Measurements from ENCODE around the gene FSD1L.

- no peak for TF ChIP-seq CTCF (conservative IDR thresholded peaks at IDR 0.05)
- no peak for TF ChIP-seq ZFX (IDR thresholded peaks at IDR 0.05)
Observed at GRCh38 chr9:105432247-105432842, 15.5 kb upstream of the FSD1L start.
